Measurements from ENCODE around the gene USH1G. TPM values are rescaled to one million over a fixed set of nuclear protein-coding genes. Genes with fewer than 3 reads are reported as not detected.
A peak's percentile ranks its signal among the peaks of the same experiment; 100 is the strongest.

The USH1G gene
- total RNA-seq, 4 donors from 2014 or later, result 1.1 to 3.7 (median 1.9) TPM

DNA sequence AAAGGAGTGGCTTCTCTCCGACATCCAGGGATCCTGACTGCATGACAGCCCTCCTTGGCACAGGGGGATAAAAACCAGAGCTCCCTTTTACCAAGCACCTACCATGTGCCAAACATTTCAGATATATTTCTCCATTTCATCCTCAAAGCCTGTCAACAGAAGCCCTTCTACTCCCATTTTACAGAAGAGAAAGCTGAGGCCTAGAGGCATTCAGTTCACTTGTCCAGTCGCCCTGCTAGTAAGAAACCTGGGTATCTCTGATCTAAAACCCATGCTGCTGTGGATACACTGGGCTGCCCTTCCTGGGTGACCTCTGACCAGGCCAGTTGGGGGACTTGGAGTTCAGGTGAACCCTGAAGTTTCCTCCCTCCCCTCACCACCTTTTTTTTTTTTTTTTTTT is 44.4 kb downstream of the USH1G start:
- peaks cover 17% of the 10 kb centered on the region for H3K4me1 ChIP-seq
- H3K27ac ChIP-seq, result no peak overlapping the region
- H3K4me3 ChIP-seq, result no peak overlapping the region
- TF ChIP-seq, protein P1, sequence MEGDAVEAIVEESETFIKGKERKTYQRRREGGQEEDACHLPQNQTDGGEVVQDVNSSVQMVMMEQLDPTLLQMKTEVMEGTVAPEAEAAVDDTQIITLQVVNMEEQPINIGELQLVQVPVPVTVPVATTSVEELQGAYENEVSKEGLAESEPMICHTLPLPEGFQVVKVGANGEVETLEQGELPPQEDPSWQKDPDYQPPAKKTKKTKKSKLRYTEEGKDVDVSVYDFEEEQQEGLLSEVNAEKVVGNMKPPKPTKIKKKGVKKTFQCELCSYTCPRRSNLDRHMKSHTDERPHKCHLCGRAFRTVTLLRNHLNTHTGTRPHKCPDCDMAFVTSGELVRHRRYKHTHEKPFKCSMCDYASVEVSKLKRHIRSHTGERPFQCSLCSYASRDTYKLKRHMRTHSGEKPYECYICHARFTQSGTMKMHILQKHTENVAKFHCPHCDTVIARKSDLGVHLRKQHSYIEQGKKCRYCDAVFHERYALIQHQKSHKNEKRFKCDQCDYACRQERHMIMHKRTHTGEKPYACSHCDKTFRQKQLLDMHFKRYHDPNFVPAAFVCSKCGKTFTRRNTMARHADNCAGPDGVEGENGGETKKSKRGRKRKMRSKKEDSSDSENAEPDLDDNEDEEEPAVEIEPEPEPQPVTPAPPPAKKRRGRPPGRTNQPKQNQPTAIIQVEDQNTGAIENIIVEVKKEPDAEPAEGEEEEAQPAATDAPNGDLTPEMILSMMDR (IDR thresholded peaks at IDR 0.05), result no peak
- no peak for TF ChIP-seq POLR2AphosphoS5 (IDR thresholded peaks at IDR 0.05)
- H3K9me3 ChIP-seq, result no peaks in the 10 kb centered on the region
- 62% methylated on average over 2 of the region's 2 CpGs for WGBS
- H3K36me3 ChIP-seq, result no peaks in the 10 kb centered on the region
- H3K27me3 ChIP-seq, result peaks cover 10% of the 10 kb centered on the region
- no peak for DNase-seq (ENCODE audit: low spot score in 2 of 2)

DNA sequence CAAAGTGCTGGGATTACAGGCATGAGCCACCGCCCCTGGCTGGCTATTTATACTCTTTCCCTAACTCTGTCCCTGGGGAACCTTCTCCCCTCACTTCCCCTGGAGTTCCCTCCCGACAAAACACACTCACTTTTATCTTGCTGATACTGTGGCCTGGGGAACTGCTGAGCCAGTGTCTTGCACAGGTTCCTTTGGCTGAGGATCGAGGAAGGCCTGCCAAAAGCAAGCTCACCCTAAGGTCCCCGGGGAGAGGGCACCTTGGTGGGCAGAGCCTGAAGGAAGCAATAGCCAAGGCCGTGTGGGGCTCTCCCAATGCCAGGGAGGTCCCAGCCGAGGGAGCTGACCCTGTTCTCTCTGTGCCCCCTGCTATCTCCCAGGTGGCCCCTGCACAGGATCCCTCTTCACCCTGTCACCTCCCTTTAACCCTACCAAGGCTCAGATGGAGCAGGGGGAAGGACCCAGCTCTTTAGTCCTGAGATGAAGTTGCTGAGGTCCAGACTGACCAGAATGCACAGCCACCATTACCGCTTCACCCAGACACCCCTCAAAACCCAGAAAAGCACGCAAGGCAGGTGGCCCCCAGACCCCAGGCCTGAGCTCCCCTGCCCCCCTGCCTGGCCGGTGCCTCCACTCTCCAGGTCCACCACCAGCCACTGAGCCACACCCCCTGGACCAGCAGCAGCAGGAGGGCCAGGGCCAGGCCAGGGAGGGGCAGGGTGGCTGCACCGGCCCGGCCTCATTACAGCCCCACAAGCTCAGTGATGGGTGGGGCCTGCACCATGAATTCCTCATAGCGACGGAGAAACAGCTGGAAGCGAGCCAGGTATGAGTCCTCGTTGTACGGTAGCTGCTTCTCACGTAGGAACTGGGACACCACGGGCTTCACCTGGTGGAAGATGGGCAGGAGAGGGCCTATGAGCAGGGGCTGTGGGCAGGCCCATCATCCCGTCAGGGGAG is 45.2 kb downstream of the USH1G start:
- Histone ChIP-seq H3K27ac (no peak overlapping the region), H3K4me3 (no peak overlapping the region), H3K9me3 (no peaks in the 10 kb centered on the region), H3K4me1 (peaks cover 19% of the 10 kb centered on the region), H3K36me3 (no peaks in the 10 kb centered on the region), H3K27me3 (peaks cover 6% of the 10 kb centered on the region)
- TF ChIP-seq POLR2A (IDR thresholded peaks at IDR 0.05) (no peak), EP300 (IDR thresholded peaks at IDR 0.05) (no peak), POLR2AphosphoS5 (IDR thresholded peaks at IDR 0.05) (no peak)
- TF ChIP-seq, protein P1 (IDR thresholded peaks at IDR 0.05), result no peak
- peak in 1 of 2 donors; percentile 70 for DNase-seq (ENCODE audit: low spot score in 2 of 2)
- WGBS, result 39% methylated on average over 6 of the region's 19 CpGs

DNA sequence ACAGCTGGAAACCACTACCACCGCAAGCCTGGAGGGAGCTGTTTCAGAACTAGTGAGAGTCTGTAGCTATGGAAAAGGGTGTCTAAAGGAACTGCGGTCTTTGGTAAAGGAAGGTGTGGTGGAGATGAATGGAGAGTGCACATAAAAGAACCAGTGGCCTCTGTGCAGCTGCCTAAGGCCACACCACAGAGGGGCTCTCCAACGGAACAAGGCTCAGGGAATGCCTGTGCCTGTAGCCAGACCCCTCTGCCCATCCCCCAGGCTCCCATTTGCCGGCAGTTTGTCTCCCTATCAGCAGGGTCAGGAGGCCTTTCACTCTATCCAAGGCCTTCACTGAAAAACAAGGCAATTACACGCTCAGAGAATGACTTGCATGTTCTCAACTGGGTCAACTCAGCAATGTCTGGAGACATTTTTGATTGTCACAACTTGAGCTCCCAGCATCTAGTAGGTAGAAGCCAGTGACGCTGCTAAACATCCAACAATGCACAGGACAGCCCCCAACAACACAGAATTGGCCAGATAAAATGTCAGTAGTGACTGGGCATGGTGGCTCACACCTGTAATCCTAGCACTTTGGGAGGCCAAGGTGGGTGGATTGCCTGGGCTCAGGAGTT is 47.0 kb downstream of the USH1G start:
- H3K4me1 ChIP-seq, result peaks cover 34% of the 10 kb centered on the region
- WGBS, result 70% methylated on average over 4 of the region's 6 CpGs
- no peak for DNase-seq (ENCODE audit: low spot score in 2 of 2)

DNA sequence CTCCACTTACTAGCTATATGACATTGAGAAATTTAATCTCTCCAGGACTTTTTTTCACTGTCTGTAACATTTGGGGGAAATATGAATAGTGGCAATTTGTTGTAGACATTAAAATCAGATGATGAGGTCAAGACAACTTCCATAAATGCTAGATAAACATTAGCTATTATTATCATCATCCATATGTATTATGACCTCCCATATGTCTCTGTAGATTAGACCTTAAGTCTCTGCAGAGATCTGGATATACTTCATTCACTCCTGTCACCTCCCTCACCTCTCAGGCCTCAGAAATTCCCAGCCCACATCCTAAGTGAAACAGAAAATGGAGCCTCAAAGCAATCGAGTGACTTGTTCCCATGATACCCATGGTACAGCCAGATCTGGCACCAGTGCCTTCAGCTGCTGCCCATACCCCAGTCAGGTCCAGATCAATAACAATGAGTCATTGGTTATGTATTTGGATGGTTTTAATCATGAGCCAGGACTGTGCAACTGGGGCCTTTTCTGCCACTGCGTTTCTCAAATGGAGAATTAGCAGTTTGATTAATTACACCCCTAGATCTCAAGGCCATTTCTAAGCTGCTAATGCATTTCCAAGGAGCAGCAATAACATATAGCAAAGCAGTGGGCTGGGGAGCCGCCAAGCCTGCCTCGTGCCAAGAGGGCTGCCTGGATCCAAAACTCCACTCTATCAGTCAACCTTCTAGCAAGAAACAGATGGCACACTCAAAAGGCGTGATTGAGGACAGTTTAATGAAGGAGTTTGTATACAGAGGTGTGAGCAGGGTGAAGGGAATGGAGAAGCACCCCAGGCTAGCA is 47.7 kb downstream of the USH1G start:
- 63% methylated on average over 5 of the region's 5 CpGs for WGBS
- H3K9me3 ChIP-seq, result no peaks in the 10 kb centered on the region
- H3K27ac ChIP-seq, result no peak overlapping the region
- H3K4me3 ChIP-seq, result no peak overlapping the region
- H3K4me1 ChIP-seq, result peaks cover 34% of the 10 kb centered on the region
- DNase-seq (ENCODE audit: low spot score in 2 of 2), result no peak
- no peaks in the 10 kb centered on the region for H3K36me3 ChIP-seq
- H3K27me3 ChIP-seq, result no peaks in the 10 kb centered on the region
- TF ChIP-seq, protein P1 (IDR thresholded peaks at IDR 0.05), result no peak

More for the DNA sequence above, 47.0 kb downstream of the USH1G start:
- no peak overlapping the region for H3K27ac ChIP-seq
- H3K27me3 ChIP-seq, result no peaks in the 10 kb centered on the region
- TF ChIP-seq, protein P1 (IDR thresholded peaks at IDR 0.05), result no peak
- TF ChIP-seq POLR2A (IDR thresholded peaks at IDR 0.05) (no peak), POLR2AphosphoS5 (IDR thresholded peaks at IDR 0.05) (no peak), EP300 (IDR thresholded peaks at IDR 0.05) (no peak)
- no peaks in the 10 kb centered on the region for H3K9me3 ChIP-seq
- no peak overlapping the region for H3K4me3 ChIP-seq
- no peaks in the 10 kb centered on the region for H3K36me3 ChIP-seq
